Neuronal stem cell (in vitro differentiated cells): ENCODE measurements around the gene GPBP1.

Source experiments
- DNase-seq: peaks from one replicate; pipeline ENCODE4 v3.0.0-alpha.2; 2013; ENCODE audit warnings: low spot score
- H2AFZ ChIP-seq: one replicate; pipeline ENCODE4 v1.6.1; 2013; ENCODE audit warnings: mild to moderate bottlenecking, low read length, inconsistent platforms
- H2AK5ac ChIP-seq: 2 replicates; pipeline ENCODE4 v1.6.1; 2013; ENCODE audit warnings: low read depth, mild to moderate bottlenecking, inconsistent platforms, low read length, moderate library complexity, mixed read lengths
- H2BK120ac ChIP-seq: 2 replicates; pipeline ENCODE4 v1.6.1; 2013; ENCODE audit warnings: low read depth, mild to moderate bottlenecking, inconsistent platforms, low read length, moderate library complexity, mixed read lengths
- H2BK12ac ChIP-seq: one replicate; pipeline ENCODE4 v1.6.1; 2013; ENCODE audit warnings: low read length, inconsistent platforms
- H2BK15ac ChIP-seq: 2 replicates; pipeline ENCODE4 v1.6.1; 2013; ENCODE audit warnings: mild to moderate bottlenecking, low read length, inconsistent platforms, mixed read lengths
- H2BK5ac ChIP-seq: one replicate; pipeline ENCODE4 v1.6.1; 2013; ENCODE audit warnings: inconsistent platforms, mild to moderate bottlenecking, low read length, moderate library complexity
- H3K14ac ChIP-seq: one replicate; pipeline ENCODE4 v1.6.1; 2013; ENCODE audit warnings: low read length, inconsistent platforms
- H3K18ac ChIP-seq: 2 replicates; pipeline ENCODE4 v1.6.1; 2013; ENCODE audit warnings: low read length, inconsistent platforms
- H3K23ac ChIP-seq: 2 replicates; pipeline ENCODE4 v1.6.1; 2013; ENCODE audit warnings: low read depth, mild to moderate bottlenecking, mixed read lengths, low read length, inconsistent platforms; ENCODE audit not compliant: poor library complexity
- H3K27ac ChIP-seq: replicated peaks from 3 replicates; pipeline ENCODE4 v1.5.1; 2013; ENCODE audit warnings: low read length, inconsistent platforms
- H3K27me3 ChIP-seq, 3 experiments: 2 replicates each; pipeline ENCODE4 v1.6.1; 2013; ENCODE audit warnings: low read length in 3 of 3, mild to moderate bottlenecking in 2 of 3, inconsistent platforms in 1 of 3, low read depth in 1 of 3, mixed read lengths in 1 of 3, moderate library complexity in 1 of 3; ENCODE audit not compliant: control insufficient read depth in 3 of 3, insufficient read depth in 3 of 3
- H3K36me3 ChIP-seq, 2 donors: replicated peaks in 1 of 2; 2 replicates each; pipeline ENCODE4 v1.6.1; 2013; ENCODE audit warnings: low read length in 2 of 2; ENCODE audit not compliant: control insufficient read depth in 2 of 2, insufficient read depth in 2 of 2
- H3K4ac ChIP-seq: 2 replicates; pipeline ENCODE4 v1.6.1; 2013; ENCODE audit warnings: inconsistent platforms, mild to moderate bottlenecking, low read length, moderate library complexity
- H3K4me1 ChIP-seq, 2 donors: 1 replicate in 1 of 2; 2 replicates in 1 of 2; pipeline ENCODE4 v1.6.1; 2013; ENCODE audit warnings: low read length in 2 of 2, low read depth in 1 of 2; ENCODE audit not compliant: control insufficient read depth in 2 of 2, insufficient read depth in 1 of 2
- H3K4me2 ChIP-seq: one replicate; pipeline ENCODE4 v1.6.1; 2013; ENCODE audit warnings: mild to moderate bottlenecking, low read length, inconsistent platforms; ENCODE audit not compliant: insufficient read depth, poor library complexity, severe bottlenecking
- H3K4me3 ChIP-seq, 2 donors: 2 replicates each; pipeline ENCODE4 v1.5.1; 2013; ENCODE audit warnings: low read length in 2 of 2, mild to moderate bottlenecking in 2 of 2, inconsistent platforms in 1 of 2, moderate library complexity in 1 of 2
- H3K79me1 ChIP-seq: one replicate; pipeline ENCODE4 v1.6.1; 2013; ENCODE audit warnings: low read depth, mild to moderate bottlenecking, inconsistent platforms, low read length, moderate library complexity
- H3K9ac ChIP-seq: one replicate; pipeline ENCODE4 v1.6.1; 2013; ENCODE audit warnings: mild to moderate bottlenecking, low read depth, low read length, inconsistent platforms; ENCODE audit not compliant: poor library complexity
- H3K9me3 ChIP-seq, 2 donors: replicated peaks in 1 of 2; 2 replicates each; pipeline versions ENCODE3 to v1.6.1; 2013; ENCODE audit warnings: low read length in 2 of 2, mild to moderate bottlenecking in 2 of 2, inconsistent platforms in 1 of 2, low read depth in 1 of 2, mixed read lengths in 1 of 2, moderate library complexity in 1 of 2; ENCODE audit not compliant: control insufficient read depth in 2 of 2, insufficient read depth in 1 of 2
- H4K8ac ChIP-seq: one replicate; pipeline ENCODE4 v1.6.1; 2013; ENCODE audit warnings: low read depth, mild to moderate bottlenecking, inconsistent platforms, low read length, moderate library complexity
- H4K91ac ChIP-seq: one replicate; pipeline ENCODE4 v1.6.1; 2013; ENCODE audit warnings: low read length, low read depth, mild to moderate bottlenecking, inconsistent platforms; ENCODE audit not compliant: poor library complexity
- WGBS, 2 donors: extraction: QIAGEN DNeasy Blood & Tissue Kit; methylation state at CpG; one replicate each; pipeline ENCODE4 v1.1.7; 2013; ENCODE audit warnings: missing lambda C conversion rate in 2 of 2, mixed read lengths in 1 of 2; ENCODE audit not compliant: insufficient read length in 2 of 2, insufficient replicate concordance in 1 of 2; ENCODE audit errors: extremely low coverage in 2 of 2; 5-methylcytosine and 5-hydroxymethylcytosine counted together

GPBP1 gene

DNA sequence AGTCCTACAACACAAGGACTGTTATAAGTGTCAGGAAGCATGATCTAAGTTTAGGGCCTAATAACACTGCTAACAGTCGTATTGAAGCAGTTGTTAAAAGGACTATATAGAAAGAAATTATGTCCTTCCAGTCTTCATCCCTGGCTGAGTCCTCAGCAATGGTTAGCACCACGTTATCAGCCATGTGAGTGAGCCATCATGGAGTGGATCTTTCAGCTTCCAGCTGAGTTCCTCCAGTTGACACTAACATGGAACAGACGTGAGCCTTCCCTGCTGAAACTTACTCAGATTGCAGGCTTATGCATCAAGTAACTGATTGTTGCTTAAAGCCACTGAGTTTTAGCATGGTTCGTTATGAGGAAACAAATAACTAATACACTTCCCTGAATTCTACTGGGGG, 21.5 kb upstream of the GPBP1 start:
- H3K79me1 ChIP-seq = no peaks in the 10 kb centered on the region
- no peaks in the 10 kb centered on the region for H3K27me3 ChIP-seq
- H3K4me2 ChIP-seq = no peak overlapping the region
- H3K4ac ChIP-seq = no peak overlapping the region
- no peak overlapping the region for H2AFZ ChIP-seq
- no peaks in the 10 kb centered on the region for H3K4me1 ChIP-seq
- no peak overlapping the region for H2AK5ac ChIP-seq
- H2BK5ac ChIP-seq = no peak overlapping the region
- H2BK120ac ChIP-seq = no peak overlapping the region
- H3K14ac ChIP-seq = no peak overlapping the region
- no peak overlapping the region for H3K9ac ChIP-seq
- H3K36me3 ChIP-seq = no peaks in the 10 kb centered on the region
- H3K18ac ChIP-seq = no peak overlapping the region
- H4K8ac ChIP-seq = no peak overlapping the region
- H2BK15ac ChIP-seq = no peak overlapping the region
- no peak overlapping the region for H4K91ac ChIP-seq
- peaks cover 0 to 2% of the 10 kb centered on the region in 2 donors for H3K9me3 ChIP-seq
- no peak overlapping the region for H3K4me3 ChIP-seq
- no CpG with 5 or more reads among the region's 4 CpGs for WGBS, 2 donors
- no peak overlapping the region for H3K23ac ChIP-seq
- no peak overlapping the region for H3K27ac ChIP-seq
- H2BK12ac ChIP-seq = no peak overlapping the region
- no peak for DNase-seq

GRCh38 chr5:57155033-57155432, 18.8 kb upstream of the GPBP1 start:
- H3K4me1 ChIP-seq = no peaks in the 10 kb centered on the region
- H3K23ac ChIP-seq = no peak overlapping the region
- H4K91ac ChIP-seq = no peak overlapping the region
- H3K36me3 ChIP-seq = no peaks in the 10 kb centered on the region
- no peak overlapping the region for H2BK12ac ChIP-seq
- H3K27me3 ChIP-seq = no peaks in the 10 kb centered on the region
- no peak overlapping the region for H3K4me3 ChIP-seq
- no peak overlapping the region for H3K4ac ChIP-seq
- H2BK120ac ChIP-seq = no peak overlapping the region
- H2BK15ac ChIP-seq = no peak overlapping the region
- WGBS, 2 donors = no CpG with 5 or more reads among the region's 2 CpGs
- H3K4me2 ChIP-seq = no peak overlapping the region
- H2AK5ac ChIP-seq = no peak overlapping the region
- H3K79me1 ChIP-seq = no peaks in the 10 kb centered on the region
- H3K18ac ChIP-seq = no peak overlapping the region
- no peak overlapping the region for H2BK5ac ChIP-seq
- H3K9me3 ChIP-seq = peaks cover 2 to 4% of the 10 kb centered on the region in 2 donors
- H2AFZ ChIP-seq = no peak overlapping the region
- H3K14ac ChIP-seq = no peak overlapping the region
- no peak for DNase-seq
- no peak overlapping the region for H3K27ac ChIP-seq
- H4K8ac ChIP-seq = no peak overlapping the region
- no peak overlapping the region for H3K9ac ChIP-seq

GRCh38 chr5:57157131-57157530, 16.7 kb upstream of the GPBP1 start:
- Histone ChIP-seq H3K18ac (no peak overlapping the region), H3K4me1 (no peaks in the 10 kb centered on the region), H3K14ac (no peak overlapping the region), H2BK120ac (no peak overlapping the region), H3K9ac (no peak overlapping the region), H3K36me3 (no peaks in the 10 kb centered on the region), H3K4ac (no peak overlapping the region), H3K27ac (no peak overlapping the region), H3K9me3 (peaks cover 2 to 4% of the 10 kb centered on the region in 2 donors), H2AFZ (no peak overlapping the region), H3K23ac (no peak overlapping the region), H2BK5ac (no peak overlapping the region), H2AK5ac (no peak overlapping the region), H2BK12ac (no peak overlapping the region), H3K4me3 (no peak overlapping the region), H4K91ac (no peak overlapping the region), H3K27me3 (no peaks in the 10 kb centered on the region), H3K4me2 (no peak overlapping the region), H3K79me1 (no peaks in the 10 kb centered on the region), H2BK15ac (no peak overlapping the region), H4K8ac (no peak overlapping the region)
- no CpG with 5 or more reads among the region's 2 CpGs for WGBS, 2 donors
- DNase-seq = no peak

- WGBS, 2 donors = no CpG with 5 or more reads among the region's 7 CpGs
Observed at GRCh38 chr5:57157666-57158065, 16.2 kb upstream of the GPBP1 start.

More at GRCh38 chr5:57157666-57158065, 16.2 kb upstream of the GPBP1 start:
- Histone ChIP-seq H2AK5ac (no peak overlapping the region), H3K36me3 (no peaks in the 10 kb centered on the region), H3K9me3 (peaks cover 2 to 4% of the 10 kb centered on the region in 2 donors), H2BK12ac (no peak overlapping the region), H4K91ac (no peak overlapping the region), H2BK15ac (no peak overlapping the region), H3K4me2 (no peak overlapping the region), H3K14ac (no peak overlapping the region), H3K79me1 (no peaks in the 10 kb centered on the region), H3K18ac (no peak overlapping the region), H3K4me1 (no peaks in the 10 kb centered on the region), H3K27me3 (no peaks in the 10 kb centered on the region), H3K27ac (no peak overlapping the region), H2BK5ac (no peak overlapping the region), H2BK120ac (no peak overlapping the region), H3K4ac (no peak overlapping the region), H4K8ac (no peak overlapping the region), H3K4me3 (no peak overlapping the region), H3K23ac (no peak overlapping the region), H3K9ac (no peak overlapping the region), H2AFZ (no peak overlapping the region)
- no peak for DNase-seq
